Measurements from ENCODE around the gene WIPF1.
A peak's percentile ranks its signal among the peaks of the same experiment; 100 is the strongest.

DNA sequence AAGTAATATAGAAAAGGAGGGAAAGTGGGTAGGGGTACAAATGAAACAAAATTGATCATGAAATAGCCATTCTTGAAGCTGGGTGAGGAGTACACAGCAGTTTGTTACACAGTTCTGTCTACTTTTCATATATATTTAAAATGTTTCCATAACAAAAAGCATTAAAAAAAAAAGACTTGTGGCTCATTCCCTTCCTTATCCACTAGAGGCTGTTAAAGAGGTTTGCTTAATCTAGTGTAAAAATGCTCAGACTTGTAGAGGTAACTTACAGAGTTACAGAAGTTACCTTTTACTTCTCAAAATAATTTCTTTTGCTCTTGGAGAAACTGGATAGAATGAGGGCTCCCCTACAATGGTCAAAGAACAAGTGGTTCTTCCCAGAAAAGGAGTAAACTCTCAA is 8.1 kb upstream of the WIPF1 start:
- no peak for TF ChIP-seq EZH2 (IDR thresholded peaks at IDR 0.05; ENCODE audit: borderline replicate concordance)
- peak; percentile 52 for TF ChIP-seq CTCF (IDR thresholded peaks at IDR 0.05; ENCODE audit: poor library complexity)

Measured in hepatocyte (in vitro differentiated cells).